ENCODE results near the gene MYO3B.

MYO3B gene

GRCh38 chr2:170307052-170307451, 129.1 kb downstream of the MYO3B start:
- DNase-seq, result no peak

- no peak for DNase-seq
These were observed 129.8 kb downstream of the MYO3B start for GRCh38 chr2:170307555-170308351.

GRCh38 chr2:170310876-170311502, 133.0 kb downstream of the MYO3B start:
- no peak for DNase-seq

GRCh38 chr2:170313347-170313991, 135.5 kb downstream of the MYO3B start:
- peak; percentile 83 for DNase-seq

- DNase-seq, result peak; percentile 83
These were observed 136.0 kb downstream of the MYO3B start for GRCh38 chr2:170313992-170314348.

- no peak for DNase-seq
These were observed 136.9 kb downstream of the MYO3B start for GRCh38 chr2:170314744-170315447.

- no peak for DNase-seq
These were observed 143.0 kb downstream of the MYO3B start for GRCh38 chr2:170320948-170321347.

- no peak for DNase-seq
These were observed 143.6 kb downstream of the MYO3B start for GRCh38 chr2:170321526-170321925.

- DNase-seq, result no peak
These were observed 144.3 kb downstream of the MYO3B start for GRCh38 chr2:170322140-170322766.

GRCh38 chr2:170323743-170324142, 145.8 kb downstream of the MYO3B start:
- DNase-seq, result no peak

GRCh38 chr2:170324640-170325046, 146.7 kb downstream of the MYO3B start:
- DNase-seq, result peak; percentile 79

- no peak for DNase-seq
These were observed 152.9 kb downstream of the MYO3B start for GRCh38 chr2:170330881-170331280.

GRCh38 chr2:170332676-170333402, 154.9 kb downstream of the MYO3B start:
- DNase-seq, result peak; percentile 83

- no peak for DNase-seq
These were observed 157.4 kb downstream of the MYO3B start for GRCh38 chr2:170335351-170335750.

GRCh38 chr2:170336408-170336807, 158.5 kb downstream of the MYO3B start:
- no peak for DNase-seq

GRCh38 chr2:170336916-170337315, 159.0 kb downstream of the MYO3B start:
- no peak for DNase-seq

- DNase-seq, result no peak
These were observed 161.4 kb downstream of the MYO3B start for GRCh38 chr2:170339322-170339721.

GRCh38 chr2:170339750-170340692, 162.1 kb downstream of the MYO3B start:
- no peak for DNase-seq

- no peak for DNase-seq
These were observed 162.7 kb downstream of the MYO3B start for GRCh38 chr2:170340693-170341068.

- peak; percentile 35 for DNase-seq
These were observed 164.0 kb downstream of the MYO3B start for GRCh38 chr2:170341684-170342623.

All from NCI-H1092 treated with DMSO at 0.1 percent for 48 hours (cell line).